ENCODE measurements around the gene KRT13.

The KRT13 gene

DNA sequence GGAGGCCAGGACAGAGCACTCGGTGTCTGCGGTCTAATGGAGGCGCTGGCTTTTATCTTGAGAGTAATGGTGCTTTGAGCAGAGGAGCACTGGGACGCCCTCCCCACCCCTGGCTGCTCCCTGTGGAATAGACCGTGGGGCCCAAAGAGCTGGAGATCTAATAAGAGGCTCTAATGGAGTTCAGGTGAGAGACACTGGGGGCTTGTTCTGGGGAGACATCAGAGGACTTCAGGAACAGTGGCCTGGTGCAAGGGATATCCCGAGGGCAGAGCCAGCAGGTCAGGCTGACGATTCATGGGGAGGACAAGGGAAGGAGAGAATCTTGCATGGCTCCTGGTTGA, 32.2 kb upstream of the KRT13 start:
- no peak for DNase-seq (ENCODE audit: low read depth)

DNA sequence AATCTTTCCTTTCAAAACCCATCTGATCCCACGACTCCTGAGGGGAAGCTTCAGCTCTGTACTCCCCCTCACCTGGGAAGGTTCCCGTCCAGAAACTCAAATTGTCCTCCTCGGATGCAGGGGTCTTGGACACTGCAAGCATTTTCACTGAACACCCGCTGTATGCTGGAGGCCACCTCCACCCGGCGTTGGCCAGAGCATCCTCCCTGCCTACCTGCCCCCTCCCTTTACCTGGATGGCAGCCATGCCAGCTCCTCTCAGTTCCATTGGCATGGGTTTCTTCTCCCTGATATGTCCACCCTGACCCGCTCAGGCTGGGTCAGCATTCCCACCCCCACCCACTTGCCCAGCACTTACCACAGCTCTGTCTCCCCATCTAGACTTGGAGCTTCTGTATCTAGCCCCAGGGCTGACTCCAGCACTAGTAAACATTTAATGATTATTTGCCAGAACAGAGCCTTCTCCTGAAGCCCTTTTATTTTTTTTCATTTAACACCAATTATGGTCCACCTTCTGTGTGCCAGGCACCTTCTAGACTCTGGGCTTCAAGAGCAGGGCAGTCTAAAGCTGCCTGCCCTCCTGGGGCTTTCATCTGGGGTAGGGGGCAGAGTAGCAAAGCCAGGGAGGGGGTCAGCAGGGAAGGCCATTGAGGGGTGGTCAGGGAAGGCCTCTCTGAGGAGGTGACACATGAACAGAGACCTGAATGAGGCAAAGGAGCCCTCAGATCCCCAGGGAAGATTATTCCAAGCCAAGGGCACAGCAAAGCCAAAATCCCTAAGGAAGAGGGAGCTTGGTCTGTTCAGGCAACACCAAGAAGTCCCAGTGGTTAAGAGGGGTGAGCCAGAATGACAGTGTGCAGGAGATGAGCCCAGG, 31.6 kb upstream of the KRT13 start:
- DNase-seq (ENCODE audit: low read depth): no peak

DNA sequence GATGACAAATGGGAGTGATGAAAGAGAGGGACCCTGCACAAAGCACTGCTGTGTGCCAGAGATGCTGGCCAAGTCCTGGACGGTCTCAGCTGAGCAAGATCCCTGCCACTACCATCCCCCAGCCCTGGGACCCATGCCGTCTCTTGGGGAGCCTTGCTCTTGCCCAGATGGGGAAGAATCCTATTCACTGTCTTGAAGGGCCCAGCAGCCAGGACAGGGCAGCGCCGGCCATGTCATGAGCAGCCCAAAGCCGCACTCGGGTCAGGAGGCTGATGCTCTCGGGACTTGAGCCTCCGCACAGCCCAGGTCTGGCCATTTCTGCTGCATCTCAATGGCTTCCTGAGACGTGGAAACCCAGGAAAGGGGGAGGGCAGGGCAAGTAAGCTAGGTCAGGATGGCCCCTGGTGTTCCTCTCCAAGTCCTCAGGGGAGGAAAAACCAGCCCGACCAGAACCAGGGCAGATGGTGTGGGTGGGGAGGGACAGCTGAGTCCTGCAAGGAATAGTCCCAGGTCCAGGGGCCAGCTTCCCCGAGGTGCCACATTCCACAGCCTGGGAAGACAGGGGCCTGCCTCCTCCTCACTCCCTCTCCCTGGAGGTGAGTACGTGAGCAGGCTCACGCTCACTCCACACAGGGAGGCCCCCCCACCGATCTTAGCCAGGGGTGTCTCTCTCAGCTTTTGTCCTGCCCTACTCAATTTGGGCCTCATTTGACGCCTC, 30.5 kb upstream of the KRT13 start:
- no peak for DNase-seq (ENCODE audit: low read depth)

DNA sequence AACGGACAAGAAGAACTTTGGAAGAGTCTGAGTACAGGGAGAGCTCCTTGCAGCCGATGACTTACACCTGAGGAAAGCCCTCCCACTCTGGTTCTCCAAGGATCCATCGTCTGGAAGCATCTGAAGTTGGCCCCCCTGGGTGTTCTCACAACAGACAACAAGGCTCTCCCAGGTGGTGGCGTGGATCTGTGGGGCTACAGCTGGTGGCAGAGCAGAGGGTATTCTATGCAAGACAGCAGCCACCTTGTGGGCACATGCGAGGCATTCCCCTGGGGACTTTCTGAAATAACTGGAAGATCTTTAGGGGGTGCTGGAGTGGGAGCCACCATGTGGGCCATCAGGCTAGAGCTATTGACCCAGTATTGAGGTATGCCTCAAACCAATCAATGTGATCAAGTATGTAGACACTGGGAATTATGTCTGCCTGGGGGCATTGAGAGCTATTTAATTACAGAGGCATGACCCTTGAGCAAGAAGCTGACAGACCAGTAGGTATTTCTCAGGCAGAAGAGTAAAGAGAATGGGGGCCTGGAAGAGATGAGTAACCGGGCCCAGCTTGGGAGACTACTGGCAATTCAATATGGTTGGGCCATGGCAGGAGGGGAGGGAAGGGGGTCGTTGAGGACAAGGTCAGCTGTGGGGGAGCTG, 29.6 kb upstream of the KRT13 start:
- DNase-seq (ENCODE audit: low read depth): no peak

DNA sequence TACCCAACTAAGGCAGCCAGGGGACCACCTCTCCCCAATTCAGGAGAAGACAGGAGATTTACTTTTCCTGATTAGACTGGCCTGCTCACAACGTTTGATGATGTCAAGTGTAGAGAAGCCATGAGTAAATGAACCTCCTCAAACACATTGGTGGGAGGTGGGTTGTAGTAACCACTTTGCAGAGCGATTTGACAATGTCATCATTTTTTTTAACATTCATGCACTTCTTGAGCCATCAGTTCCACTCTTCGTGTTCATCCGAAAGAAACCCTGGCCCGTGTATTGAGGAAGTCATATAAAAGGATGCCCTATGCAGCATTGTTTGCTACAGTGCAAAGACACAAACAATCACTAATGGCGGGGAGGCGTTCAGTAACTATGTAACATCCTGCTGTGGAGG, 28.2 kb upstream of the KRT13 start:
- no peak for DNase-seq (ENCODE audit: low read depth)

DNA sequence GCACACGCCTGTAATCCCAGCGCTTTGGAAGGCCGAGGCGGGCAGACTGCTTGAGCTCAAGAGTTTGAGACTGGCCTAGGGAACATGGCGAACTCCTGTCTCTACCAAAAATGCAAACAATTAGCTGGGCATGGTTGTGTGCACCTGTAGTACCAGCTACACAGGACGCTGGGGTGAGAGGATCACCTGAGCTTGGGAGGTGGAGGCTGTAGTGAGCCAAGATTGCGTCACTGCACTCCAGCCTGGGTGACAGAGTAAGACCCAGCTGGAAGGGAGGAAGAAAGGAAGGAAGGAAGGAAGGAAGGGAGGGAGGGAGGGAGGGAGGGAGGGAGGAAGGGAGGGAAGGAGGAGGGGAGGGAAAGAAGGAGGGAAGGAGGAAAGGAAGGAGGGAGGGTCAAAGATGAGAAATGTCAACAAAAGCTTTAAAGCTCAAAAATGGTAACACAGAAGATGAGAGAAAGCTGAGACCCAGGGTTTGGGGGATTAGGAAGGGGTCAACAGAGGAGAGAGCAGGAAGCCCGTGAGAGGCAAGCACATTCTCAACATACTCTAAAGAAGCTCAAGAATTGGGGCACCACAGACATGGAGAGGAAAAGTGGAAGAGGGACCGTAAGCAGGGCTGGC, 27.6 kb upstream of the KRT13 start:
- DNase-seq (ENCODE audit: low read depth): no peak

DNA sequence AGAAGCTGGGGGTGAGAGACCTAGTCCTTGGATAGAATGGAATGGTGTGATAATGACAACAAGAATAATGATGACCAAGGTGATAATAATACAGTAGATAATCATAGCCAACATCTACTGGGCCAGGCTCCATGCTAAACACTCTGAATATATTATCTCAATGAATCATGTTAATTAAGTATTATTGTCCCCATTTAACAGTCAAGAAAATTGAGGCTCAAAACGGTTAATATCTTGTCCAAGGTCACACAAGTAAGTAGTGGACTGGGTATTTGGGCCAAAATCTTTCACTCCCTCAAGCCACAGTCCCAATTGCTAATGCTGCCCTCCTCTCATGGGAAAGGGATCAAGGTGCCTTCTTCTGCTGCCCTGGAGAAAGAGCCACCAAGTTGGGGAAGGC, 26.6 kb upstream of the KRT13 start:
- no peak for DNase-seq (ENCODE audit: low read depth)

DNA sequence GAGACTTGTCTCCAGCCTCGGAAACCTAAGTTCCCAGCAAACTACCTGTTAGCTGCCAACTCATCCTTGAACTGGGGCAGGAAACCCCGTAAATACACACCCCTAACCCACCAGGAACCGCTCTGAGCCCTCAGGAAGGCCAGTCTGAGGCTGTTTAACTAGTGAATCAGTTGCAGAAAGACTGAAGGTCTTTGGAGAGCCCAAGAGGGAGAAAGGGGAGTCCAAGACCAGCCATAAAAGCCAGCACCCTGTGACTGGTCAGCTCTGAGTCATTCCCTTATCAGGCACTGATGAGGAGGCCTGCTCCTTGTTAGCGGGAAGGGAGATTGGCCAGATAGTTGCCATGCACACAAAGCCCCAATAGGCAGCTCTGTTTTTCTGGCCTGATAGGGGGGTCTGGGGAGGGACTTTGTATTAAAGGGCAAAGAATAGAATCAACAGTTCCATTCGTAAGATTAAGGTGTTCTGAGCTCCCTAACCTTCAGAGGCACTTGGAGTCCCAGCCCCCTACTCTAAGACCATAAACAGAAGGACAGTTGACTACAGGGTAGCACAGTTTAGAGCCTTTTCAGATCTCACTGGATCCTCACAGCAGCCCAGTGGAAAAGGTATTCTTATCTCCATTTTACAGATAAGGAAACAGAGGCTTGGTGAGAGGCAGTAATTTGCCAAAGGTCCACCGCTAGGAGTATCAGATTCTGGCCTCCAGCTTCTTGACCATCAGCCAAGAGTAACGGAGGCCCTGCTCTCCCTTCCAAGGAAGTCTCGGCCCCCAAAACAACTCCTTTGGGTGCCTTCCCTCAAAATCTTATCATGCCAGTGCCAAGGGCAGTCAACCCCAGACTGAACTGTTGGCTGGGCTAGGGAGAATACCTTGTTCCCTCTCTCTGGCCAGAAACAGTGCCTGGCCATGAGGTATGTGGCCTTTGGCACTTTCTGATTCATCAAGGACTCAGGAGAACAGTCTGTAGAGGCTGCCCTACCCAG, 24.9 kb upstream of the KRT13 start:
- DNase-seq (ENCODE audit: low read depth): no peak

DNA sequence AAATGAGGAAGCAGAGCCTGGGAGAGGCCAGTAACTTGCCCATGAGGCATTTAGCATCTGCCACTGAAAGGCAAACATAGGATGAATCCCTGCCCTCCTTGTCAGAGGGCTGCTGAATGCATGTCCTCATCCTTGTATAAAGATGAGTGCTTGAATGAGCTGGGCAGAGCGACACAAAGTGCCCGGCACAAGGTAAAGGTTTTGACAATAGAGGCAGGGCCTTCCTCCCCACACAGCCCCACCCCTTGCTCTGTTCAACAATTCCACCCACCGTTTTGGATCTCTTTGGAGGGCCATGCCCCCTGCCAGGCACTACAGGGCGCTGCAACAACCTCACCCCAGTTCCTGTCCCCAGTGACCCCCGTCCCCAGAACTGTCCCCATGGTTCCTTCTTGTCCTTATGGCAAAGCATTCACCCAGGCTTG, 24.1 kb upstream of the KRT13 start:
- DNase-seq (ENCODE audit: low read depth): no peak

DNA sequence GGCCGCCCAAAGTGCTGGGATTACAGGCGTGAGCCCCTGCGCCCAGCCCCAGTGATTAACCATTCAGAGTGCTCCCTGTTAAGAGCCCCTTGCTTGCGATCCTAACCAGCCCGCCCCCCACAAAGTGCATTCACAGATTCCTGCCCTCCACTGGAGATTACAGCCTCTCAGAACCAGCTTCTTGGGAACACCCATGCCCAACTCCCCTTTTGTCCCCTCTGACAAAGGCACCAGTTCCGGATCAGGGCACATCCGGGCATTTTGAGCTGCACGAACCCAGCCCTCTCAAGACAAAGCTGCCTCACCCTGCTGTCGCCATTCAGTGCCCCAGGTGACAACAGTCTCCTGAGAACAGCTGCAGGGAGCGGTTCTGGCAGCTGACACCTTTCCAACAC, 23.5 kb upstream of the KRT13 start:
- DNase-seq (ENCODE audit: low read depth): no peak

DNA sequence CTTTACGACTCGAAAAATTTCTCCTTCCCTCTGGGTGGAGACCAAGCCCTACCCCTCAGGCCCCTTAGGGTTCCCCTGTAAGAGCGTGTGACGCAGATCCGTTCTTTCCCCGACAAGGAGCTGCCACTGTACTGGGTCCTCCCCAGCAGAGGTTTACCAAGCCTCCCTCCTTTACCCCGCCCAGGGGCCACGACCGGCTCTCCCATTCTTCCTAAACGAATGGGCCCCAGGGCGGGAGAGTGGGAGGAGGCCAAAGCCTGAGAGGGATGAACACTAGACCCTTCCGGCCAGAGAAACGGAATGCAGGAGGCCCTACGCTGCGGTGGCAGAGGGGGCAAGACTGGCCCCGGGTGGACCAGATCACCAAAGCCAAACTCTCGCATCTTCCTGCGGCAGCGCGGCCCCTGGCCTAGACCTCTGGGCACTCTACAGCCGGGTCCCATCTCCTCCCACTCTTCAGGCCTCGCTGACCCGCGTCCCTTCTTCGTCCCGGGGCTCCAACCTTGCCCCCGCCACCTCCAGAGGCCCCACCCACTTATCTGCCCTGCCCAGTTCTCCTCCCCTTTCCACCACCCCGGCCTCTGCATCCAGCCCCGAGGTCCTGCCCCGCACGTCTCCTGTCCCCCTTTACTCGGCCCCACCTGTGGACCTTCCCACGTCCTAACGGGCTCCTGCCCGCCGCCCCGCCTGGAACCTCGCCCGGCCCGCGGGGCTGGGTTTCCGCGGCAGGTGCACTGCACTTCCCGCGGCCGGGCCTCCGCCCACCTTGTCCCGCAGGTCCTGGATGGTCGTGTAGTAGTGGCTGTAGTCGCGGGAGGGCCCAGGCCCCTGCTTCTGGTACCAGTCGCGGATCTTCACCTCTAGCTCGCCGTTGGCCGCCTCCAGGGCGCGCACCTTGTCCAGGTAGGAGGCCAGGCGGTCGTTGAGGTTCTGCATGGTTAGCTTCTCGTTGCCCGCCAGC, 21.9 kb upstream of the KRT13 start:
- DNase-seq (ENCODE audit: low read depth): no peak

DNA sequence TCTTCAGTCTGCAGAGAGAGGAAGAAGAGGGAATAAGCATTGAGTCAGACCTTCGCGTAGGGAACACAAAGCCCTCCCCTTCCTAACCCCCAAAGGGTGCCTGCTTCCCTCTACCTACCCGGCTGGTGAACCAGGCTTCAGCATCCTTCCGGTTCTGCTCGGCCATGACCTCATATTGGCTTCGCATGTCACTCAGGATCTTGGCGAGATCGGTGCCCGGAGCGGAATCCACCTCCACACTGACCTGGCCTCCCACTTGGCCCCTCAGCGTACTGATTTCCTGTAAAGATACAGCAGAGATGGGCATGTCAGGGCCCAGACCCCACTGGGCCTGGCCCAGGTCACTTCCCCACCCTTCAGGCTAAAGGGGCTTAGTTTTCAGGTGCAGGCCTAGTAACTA, 18.8 kb upstream of the KRT13 start:
- no peak for DNase-seq (ENCODE audit: low read depth)

DNA sequence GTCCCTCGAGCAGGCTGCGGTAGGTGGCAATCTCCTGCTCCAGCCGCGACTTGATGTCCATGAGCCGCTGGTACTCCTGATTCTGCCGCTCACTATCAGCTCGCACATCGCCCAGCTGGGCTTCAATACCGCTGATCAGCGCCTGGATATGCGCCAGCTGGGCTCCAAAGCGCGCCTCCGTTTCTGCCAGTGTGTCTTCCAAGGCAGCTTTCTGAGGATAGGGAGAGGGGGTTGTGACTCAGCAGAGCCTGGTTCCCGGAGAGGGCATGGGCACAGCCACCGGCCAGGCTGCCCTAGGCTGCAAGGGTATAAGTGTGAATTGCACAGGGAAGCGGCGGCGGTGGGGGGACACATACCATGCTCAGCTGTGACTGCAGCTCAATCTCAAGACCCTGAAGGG, 18.4 kb upstream of the KRT13 start:
- DNase-seq (ENCODE audit: low read depth): no peak

DNA sequence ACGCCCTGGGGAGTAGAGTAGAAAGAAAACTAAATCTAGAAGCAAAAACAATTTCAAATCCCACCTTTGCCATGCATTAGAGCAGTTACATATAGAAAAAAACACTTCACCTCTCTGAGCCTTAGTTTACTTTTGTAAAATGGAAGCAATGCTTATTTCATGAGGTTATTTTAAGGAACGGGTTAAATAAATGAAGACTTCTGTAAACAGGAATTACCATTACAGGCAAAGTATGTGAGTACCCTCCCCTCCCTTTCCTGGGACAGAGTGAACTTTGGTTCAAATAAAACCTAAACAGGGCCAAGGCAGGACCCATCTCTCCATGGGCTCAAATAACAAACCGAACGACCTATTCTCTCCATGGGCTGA, 17.8 kb upstream of the KRT13 start:
- DNase-seq (ENCODE audit: low read depth): no peak

DNA sequence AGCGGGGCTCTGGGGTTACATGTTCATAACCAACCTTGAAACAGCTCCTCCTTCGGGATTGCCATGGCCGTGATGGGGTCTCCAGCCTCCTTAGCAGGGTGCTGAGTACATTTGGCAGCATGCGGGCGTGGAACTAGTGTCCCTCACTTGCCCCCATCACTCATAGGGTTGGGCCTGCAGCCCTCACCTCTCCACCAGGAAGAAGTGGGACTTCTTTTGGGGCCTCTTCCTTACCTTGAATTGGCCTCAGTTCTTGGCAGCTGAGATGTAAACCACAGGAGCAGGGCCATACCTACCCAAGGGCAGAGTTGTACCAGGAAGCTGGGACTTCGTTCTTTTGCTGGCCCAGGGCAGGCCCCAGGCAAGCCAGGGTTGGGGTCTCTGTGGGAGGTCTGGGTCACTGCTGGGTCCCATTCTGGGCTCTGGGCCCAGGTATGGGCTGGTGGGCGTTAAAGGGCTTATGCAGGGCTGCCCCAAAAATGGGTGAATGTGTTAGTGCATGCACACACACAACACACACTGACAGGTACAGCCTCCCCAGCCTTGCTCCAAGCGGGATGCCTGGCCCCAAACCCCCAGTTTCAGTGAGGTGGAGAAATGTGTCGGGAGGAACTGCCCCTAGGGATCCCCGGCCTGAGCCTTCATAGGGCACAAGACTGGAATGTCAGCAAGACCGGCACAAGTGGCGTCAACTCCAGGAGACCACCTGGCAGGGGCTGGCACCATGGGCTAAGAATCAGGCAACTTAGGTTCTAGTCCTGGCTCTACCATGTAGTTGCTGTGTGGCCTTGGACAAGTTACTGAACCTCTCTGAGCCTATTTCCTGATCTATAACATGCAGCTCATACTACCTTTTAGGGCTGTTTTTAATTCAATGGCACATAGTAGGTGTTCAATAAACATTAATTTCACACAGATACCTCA, 17.2 kb upstream of the KRT13 start:
- no peak for DNase-seq (ENCODE audit: low read depth)

DNA sequence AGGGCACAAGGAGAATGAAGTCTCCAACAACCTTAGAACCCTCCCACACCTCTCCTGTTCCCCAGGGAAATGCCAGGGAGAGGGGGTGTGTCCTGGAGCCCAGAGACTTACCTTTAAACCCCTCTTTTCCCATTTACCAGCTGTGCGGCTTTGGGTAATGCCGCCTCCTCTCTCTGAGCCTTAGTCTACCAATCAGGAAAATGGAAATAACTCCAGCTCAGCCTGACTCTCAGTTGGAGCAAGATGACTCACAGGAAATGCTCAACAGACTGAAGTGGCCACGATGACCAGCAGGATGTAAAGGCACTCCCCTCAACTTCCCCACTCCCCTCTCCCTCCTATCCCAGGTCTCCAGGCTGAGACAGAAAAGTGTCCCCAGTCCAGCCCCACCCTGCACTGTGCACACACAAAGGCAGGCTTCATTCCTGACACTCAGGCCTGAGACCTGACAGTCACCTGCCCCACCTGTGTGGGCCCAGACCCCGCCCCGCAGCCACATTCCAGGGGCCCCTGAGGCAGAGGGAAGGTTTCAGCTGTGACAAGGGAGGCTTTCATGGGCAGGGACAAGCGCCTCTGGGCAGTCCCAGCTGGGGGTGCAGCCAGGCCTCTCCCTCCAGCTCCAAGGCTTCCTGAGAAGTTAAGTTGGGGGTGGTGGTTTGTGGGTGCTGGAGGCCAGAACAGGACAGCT, 16.3 kb upstream of the KRT13 start:
- DNase-seq (ENCODE audit: low read depth): no peak

DNA sequence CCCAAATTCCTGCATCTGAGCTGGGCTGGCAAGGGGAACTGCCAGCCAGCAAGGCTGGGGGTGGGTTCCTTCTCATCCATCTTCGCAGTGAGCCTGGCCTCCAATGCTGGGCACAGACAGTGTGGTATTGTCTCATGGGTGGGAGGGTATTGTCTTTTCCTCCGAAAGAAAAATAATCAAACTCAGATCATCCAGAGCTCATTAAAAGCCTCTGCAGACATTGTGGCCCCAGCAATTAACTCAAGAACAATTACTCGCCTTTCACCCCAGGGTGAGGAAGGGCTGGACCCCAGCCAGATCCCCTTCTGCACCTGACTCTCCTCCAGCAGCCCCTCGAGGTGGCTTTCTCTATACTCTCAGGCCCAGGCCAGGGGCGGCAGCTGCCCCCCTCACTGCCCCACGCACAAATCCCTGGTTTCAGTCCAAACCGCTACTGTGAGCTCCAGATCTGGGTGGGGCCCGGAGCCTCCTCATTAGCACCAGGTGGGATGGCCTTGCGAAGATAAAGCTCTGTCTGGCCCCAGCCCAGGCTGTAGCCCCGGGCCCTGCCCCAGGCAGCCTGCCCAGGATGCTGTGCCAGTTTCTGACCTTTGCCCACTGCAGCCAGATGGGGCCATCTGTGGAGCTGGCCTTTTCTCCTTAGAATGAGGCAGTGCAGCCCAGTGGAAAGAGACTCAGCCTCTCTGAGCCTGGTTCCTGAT, 15.6 kb upstream of the KRT13 start:
- no peak for DNase-seq (ENCODE audit: low read depth)
